Smooth muscle cell (in vitro differentiated cells): ENCODE data around the gene MATN1. TPM values are rescaled to one million over a fixed set of nuclear protein-coding genes. Genes with fewer than 3 reads are reported as not detected.
A peak's percentile ranks its signal among the peaks of the same experiment; 100 is the strongest.

ENCODE experiments used
- DNase-seq: peaks from one replicate; lab custom pipeline; 2025; ENCODE audit not compliant: unreplicated experiment; lab: John Stamatoyannopoulos, UW
- H2AFZ ChIP-seq: fragments of 200-600 bp; sonication (generic); 2 replicates; pipeline ENCODE4 v1.6.0; 2016; ENCODE audit warnings: antibody characterized with exemption, low read depth, mild to moderate bottlenecking
- H3F3A ChIP-seq: fragments of 200-600 bp; sonication (generic); 2 replicates; pipeline ENCODE4 v1.6.0; 2017; ENCODE audit warnings: antibody characterized with exemption, low read depth
- H3K27ac ChIP-seq: fragments of 200-600 bp; sonication (generic); 2 replicates; pipeline ENCODE4 v1.5.1; 2016; ENCODE audit warnings: low read depth, mild to moderate bottlenecking
- H3K27me3 ChIP-seq: fragments of 200-600 bp; sonication (generic); 2 replicates; pipeline ENCODE4 v1.6.1; 2016; ENCODE audit warnings: low read depth, mild to moderate bottlenecking
- H3K36me3 ChIP-seq: fragments of 200-600 bp; sonication (generic); 2 replicates; pipeline ENCODE4 v1.5.1; 2016; ENCODE audit warnings: low read depth
- H3K4me1 ChIP-seq: fragments of 200-600 bp; sonication (generic); 2 replicates; pipeline ENCODE4 v1.5.1; 2016; ENCODE audit warnings: low read depth
- H3K4me2 ChIP-seq: fragments of 200-600 bp; sonication (generic); 2 replicates; pipeline ENCODE4 v1.6.0; 2016; ENCODE audit warnings: mild to moderate bottlenecking
- H3K4me3 ChIP-seq: fragments of 200-600 bp; sonication (generic); 2 replicates; pipeline ENCODE4 v1.5.1; 2016; ENCODE audit warnings: mild to moderate bottlenecking
- H3K79me2 ChIP-seq: fragments of 200-600 bp; sonication (generic); 2 replicates; pipeline ENCODE4 v1.6.0; 2016; ENCODE audit warnings: low read depth, mild to moderate bottlenecking
- H3K9ac ChIP-seq: fragments of 200-600 bp; sonication (generic); 2 replicates; pipeline ENCODE4 v1.6.0; 2016; ENCODE audit warnings: low read depth
- H3K9me3 ChIP-seq: fragments of 200-600 bp; sonication (generic); replicated peaks from 2 replicates; pipeline ENCODE4 v1.5.1; 2016; ENCODE audit warnings: low read depth
- H4K20me1 ChIP-seq: fragments of 200-600 bp; sonication (generic); 2 replicates; pipeline ENCODE4 v1.6.0; 2016; ENCODE audit warnings: low read depth
- CTCF ChIP-seq: fragments of 200-600 bp; sonication (generic); IDR thresholded peaks from 2 replicates; pipeline ENCODE4 v1.5.1; 2017; ENCODE audit warnings: borderline replicate concordance, mild to moderate bottlenecking, antibody characterized with exemption; ENCODE audit not compliant: insufficient read depth, poor library complexity, severe bottlenecking
- WGBS: methylation state at CpG from one replicate; pipeline ENCODE4 v1.1.7; 2016; ENCODE audit warnings: low lambda C conversion rate; 5-methylcytosine and 5-hydroxymethylcytosine counted together
- polyA plus RNA-seq: library from polyadenylated mRNA; unstranded; fragments of >200 nt; fragmentation: Nextera tagmentation; extraction: Ambion mirVana; gene quantifications from 2 replicates; pipeline ENCODE4 v1.2.1, GENCODE V29; 2016
- total RNA-seq: library from RNA; depleted of rRNA; stranded (reverse); fragments of >200 nt; gene quantifications from 2 replicates; pipeline ENCODE4 v1.2.3, GENCODE V29; 2014

Gene MATN1
- total and polyA plus RNA-seq, 2 experiments from 2014 or later: 0.40 to 2.0 TPM

- no peak for TF ChIP-seq CTCF
- H3K4me3 ChIP-seq: no peak overlapping the region
- H3K4me2 ChIP-seq: no peak overlapping the region
- no peak overlapping the region for H3K9ac ChIP-seq
- peaks cover 27% of the 10 kb centered on the region for H3K4me1 ChIP-seq
- no peak overlapping the region for H3K27ac ChIP-seq
- 79% methylated on average over 10 of the region's 10 CpGs for WGBS
- H4K20me1 ChIP-seq: no peaks in the 10 kb centered on the region
- H3K79me2 ChIP-seq: no peaks in the 10 kb centered on the region
- H3K27me3 ChIP-seq: peaks cover 66% of the 10 kb centered on the region
- H3K36me3 ChIP-seq: no peaks in the 10 kb centered on the region
- DNase-seq: no peak
- no peak overlapping the region for H2AFZ ChIP-seq
- no peaks in the 10 kb centered on the region for H3F3A ChIP-seq
- H3K9me3 ChIP-seq: no peaks in the 10 kb centered on the region
Observed at GRCh38 chr1:30686236-30686935, 37.0 kb downstream of the MATN1 start.

DNA sequence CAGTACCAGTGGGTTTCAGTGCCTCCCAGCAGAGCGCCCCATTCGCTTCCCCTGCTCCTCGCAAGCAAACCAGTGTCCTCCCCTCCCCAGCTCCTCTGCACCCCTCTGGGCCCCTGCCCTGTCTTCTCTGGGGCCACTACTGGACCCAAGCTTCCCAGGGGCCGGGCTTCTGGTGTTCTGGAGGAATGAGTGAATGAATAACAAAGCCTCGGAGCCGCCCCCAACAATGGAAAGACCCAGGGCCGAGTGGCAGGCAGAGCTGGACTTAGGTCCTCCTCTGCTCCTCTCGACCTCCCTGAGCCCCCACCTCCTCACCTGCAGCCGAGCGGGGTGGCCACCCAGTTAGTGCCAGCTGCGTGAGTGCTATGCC, 37.6 kb downstream of the MATN1 start:
- DNase-seq: no peak
- Histone ChIP-seq H3K27me3 (peaks cover 68% of the 10 kb centered on the region), H3K4me2 (no peak overlapping the region), H4K20me1 (no peaks in the 10 kb centered on the region), H2AFZ (no peak overlapping the region), H3F3A (no peaks in the 10 kb centered on the region), H3K9me3 (no peaks in the 10 kb centered on the region), H3K4me1 (peaks cover 23% of the 10 kb centered on the region), H3K36me3 (no peaks in the 10 kb centered on the region), H3K27ac (no peak overlapping the region), H3K9ac (no peak overlapping the region), H3K4me3 (no peak overlapping the region), H3K79me2 (no peaks in the 10 kb centered on the region)
- no peak for TF ChIP-seq CTCF
- 34% methylated on average over 10 of the region's 11 CpGs for WGBS

- Histone ChIP-seq H3K27ac (no peak overlapping the region), H3K9me3 (no peaks in the 10 kb centered on the region), H3K79me2 (no peaks in the 10 kb centered on the region), H3K27me3 (peaks cover 68% of the 10 kb centered on the region), H3K4me1 (peaks cover 19% of the 10 kb centered on the region), H3K36me3 (no peaks in the 10 kb centered on the region), H4K20me1 (no peaks in the 10 kb centered on the region), H3F3A (no peaks in the 10 kb centered on the region), H2AFZ (no peak overlapping the region), H3K4me3 (peak overlapping the region; percentile 6), H3K9ac (no peak overlapping the region), H3K4me2 (peak overlapping the region; percentile 59)
- no peak for DNase-seq
- 10% methylated on average over 29 of the region's 56 CpGs for WGBS
- TF ChIP-seq CTCF: no peak
Observed at GRCh38 chr1:30684881-30685795, 38.2 kb downstream of the MATN1 start.
